ENCODE measurements around the gene CEP70. TPM values are rescaled to one million over a fixed set of nuclear protein-coding genes. Genes with fewer than 3 reads are reported as not detected.

CEP70 gene
- total and polyA plus RNA-seq, 2 of the 13 experiments (the other 11 are each of a cell fraction or from before 2014, with no cell fraction given) = 4.0 to 22.3 TPM

DNA sequence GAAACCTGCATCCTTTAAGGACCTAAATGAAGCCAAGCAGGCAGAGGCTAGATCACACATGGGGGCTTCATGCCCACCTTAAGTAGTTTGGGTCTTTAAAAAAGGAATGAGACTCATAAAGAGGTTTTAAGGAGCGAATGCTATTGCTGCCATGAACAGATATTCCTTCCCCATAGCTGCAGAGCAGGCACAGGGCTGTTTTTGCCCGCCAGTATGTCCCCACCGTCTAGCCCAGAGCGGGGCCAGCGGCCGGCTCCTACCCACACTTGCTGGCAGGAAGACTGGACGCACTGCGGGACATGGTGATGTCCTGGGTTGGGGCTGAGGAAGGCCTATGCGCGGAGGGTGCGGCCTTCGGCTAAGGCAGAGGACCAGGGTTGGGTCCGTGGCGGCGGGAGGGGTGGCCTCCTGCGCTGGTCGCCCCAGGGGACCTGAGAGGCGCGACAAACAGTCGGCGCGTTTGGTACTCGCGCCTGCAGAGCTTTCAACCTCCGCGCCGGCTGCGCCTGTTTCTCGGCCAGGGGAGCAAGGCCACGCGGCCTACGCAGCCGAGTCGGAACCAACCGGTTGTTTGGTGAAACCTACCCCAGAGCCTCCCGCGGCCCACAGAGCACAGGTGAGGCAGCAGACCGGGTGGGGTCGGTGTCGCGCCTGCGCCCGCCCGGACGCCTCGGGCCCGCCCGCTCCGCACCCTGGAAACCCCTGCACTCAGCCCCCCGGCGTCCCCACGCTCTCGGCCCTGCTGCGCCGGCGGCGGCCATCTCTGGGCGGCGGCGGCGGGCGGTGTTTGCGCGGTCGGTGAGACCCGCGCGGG lies 14.5 kb upstream of the CEP70 start, which contains the start of gene FAIM (continued):
- TF ChIP-seq, protein P1, sequence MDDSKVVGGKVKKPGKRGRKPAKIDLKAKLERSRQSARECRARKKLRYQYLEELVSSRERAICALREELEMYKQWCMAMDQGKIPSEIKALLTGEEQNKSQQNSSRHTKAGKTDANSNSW (CRISPR knock-in tag; IDR thresholded peaks at IDR 0.05; ENCODE audit: borderline replicate concordance) = no peak; the same call in 1 of the 2 replicates
- TF ChIP-seq HNF4A (CRISPR knock-in tag; IDR thresholded peaks at IDR 0.05) = no peak
- no peak for TF ChIP-seq THYN1 (CRISPR knock-in tag; IDR thresholded peaks at IDR 0.05; ENCODE audit: borderline replicate concordance, low read depth)
- no peak for TF ChIP-seq ZNF552 (CRISPR knock-in tag; IDR thresholded peaks at IDR 0.05; ENCODE audit: borderline replicate concordance)
- TF ChIP-seq ARNT2 (CRISPR knock-in tag; IDR thresholded peaks at IDR 0.05; ENCODE audit: low read depth) = peak; percentile 79
- TF ChIP-seq KLF9 (CRISPR knock-in tag; IDR thresholded peaks at IDR 0.05; ENCODE audit: low read depth) = no peak
- peak; percentile 55; the same call in 1 of the 2 replicates for TF ChIP-seq BORCS8-MEF2B (CRISPR knock-in tag; IDR thresholded peaks at IDR 0.05)
- 0 out of 2 replicates have a peak, but pooled peaks have one; percentile 77 for TF ChIP-seq ZNF124 (CRISPR knock-in tag; IDR thresholded peaks at IDR 0.05)
- no peak for TF ChIP-seq ZNF577 (CRISPR knock-in tag; IDR thresholded peaks at IDR 0.05; ENCODE audit: borderline replicate concordance, low read depth)
- TF ChIP-seq, protein P2, sequence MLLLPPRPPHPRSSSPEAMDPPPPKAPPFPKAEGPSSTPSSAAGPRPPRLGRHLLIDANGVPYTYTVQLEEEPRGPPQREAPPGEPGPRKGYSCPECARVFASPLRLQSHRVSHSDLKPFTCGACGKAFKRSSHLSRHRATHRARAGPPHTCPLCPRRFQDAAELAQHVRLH (CRISPR knock-in tag; IDR thresholded peaks at IDR 0.05; ENCODE audit: borderline replicate concordance, low read depth) = 0 out of 2 replicates have a peak, but pooled peaks have one; percentile 56
- peak; percentile 52; the same call in 1 of the 2 replicates for TF ChIP-seq KDM3A (CRISPR knock-in tag; IDR thresholded peaks at IDR 0.05; ENCODE audit: low read depth)
- peak; percentile 74; the same call in 1 of the 2 replicates for TF ChIP-seq TSC22D2 (CRISPR knock-in tag; IDR thresholded peaks at IDR 0.05; ENCODE audit: borderline replicate concordance)
- TF ChIP-seq ZNF260 (CRISPR knock-in tag; IDR thresholded peaks at IDR 0.05; ENCODE audit: borderline replicate concordance, low read depth) = no peak
- no peak for TF ChIP-seq ZNF562 (CRISPR knock-in tag; IDR thresholded peaks at IDR 0.05; ENCODE audit: borderline replicate concordance)
- TF ChIP-seq ZNF33A (CRISPR knock-in tag; IDR thresholded peaks at IDR 0.05; ENCODE audit: borderline replicate concordance) = no peak
- TF ChIP-seq, protein P3, sequence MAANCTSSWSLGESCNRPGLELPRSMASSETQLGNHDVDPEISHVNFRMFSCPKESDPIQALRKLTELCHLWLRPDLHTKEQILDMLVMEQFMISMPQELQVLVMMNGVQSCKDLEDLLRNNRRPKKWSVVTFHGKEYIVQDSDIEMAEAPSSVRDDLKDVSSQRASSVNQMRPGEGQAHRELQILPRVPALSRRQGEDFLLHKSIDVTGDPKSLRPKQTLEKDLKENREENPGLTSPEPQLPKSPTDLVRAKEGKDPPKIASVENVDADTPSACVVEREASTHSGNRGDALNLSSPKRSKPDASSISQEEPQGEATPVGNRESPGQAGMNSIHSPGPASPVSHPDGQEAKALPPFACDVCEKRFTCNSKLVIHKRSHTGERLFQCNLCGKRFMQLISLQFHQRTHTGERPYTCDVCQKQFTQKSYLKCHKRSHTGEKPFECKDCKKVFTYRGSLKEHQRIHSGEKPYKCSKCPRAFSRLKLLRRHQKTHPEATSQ (CRISPR knock-in tag; IDR thresholded peaks at IDR 0.05; ENCODE audit: borderline replicate concordance) = no peak
- TF ChIP-seq ZNF703 (CRISPR knock-in tag; IDR thresholded peaks at IDR 0.05; ENCODE audit: borderline replicate concordance) = peak; percentile 94
- TF ChIP-seq, protein P4, sequence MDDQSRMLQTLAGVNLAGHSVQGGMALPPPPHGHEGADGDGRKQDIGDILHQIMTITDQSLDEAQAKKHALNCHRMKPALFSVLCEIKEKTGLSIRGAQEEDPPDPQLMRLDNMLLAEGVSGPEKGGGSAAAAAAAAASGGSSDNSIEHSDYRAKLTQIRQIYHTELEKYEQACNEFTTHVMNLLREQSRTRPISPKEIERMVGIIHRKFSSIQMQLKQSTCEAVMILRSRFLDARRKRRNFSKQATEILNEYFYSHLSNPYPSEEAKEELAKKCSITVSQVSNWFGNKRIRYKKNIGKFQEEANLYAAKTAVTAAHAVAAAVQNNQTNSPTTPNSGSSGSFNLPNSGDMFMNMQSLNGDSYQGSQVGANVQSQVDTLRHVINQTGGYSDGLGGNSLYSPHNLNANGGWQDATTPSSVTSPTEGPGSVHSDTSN (CRISPR knock-in tag; IDR thresholded peaks at IDR 0.05; ENCODE audit: borderline replicate concordance) = peak; percentile 74; the same call in 1 of the 2 replicates
- TF ChIP-seq ZNF317 (CRISPR knock-in tag; IDR thresholded peaks at IDR 0.05) = peak; percentile 64; the same call in 1 of the 2 replicates
- no peak for TF ChIP-seq ZNF331 (CRISPR knock-in tag; IDR thresholded peaks at IDR 0.05)
- TF ChIP-seq ZNF615 (CRISPR knock-in tag; IDR thresholded peaks at IDR 0.05; ENCODE audit: borderline replicate concordance) = no peak
- TF ChIP-seq PRMT3 (CRISPR knock-in tag; IDR thresholded peaks at IDR 0.05; ENCODE audit: borderline replicate concordance, low read depth) = no peak
- no peak; the same call in 1 of the 2 replicates for TF ChIP-seq ARHGAP35 (CRISPR knock-in tag; IDR thresholded peaks at IDR 0.05; ENCODE audit: borderline replicate concordance)
- TF ChIP-seq, protein P5, sequence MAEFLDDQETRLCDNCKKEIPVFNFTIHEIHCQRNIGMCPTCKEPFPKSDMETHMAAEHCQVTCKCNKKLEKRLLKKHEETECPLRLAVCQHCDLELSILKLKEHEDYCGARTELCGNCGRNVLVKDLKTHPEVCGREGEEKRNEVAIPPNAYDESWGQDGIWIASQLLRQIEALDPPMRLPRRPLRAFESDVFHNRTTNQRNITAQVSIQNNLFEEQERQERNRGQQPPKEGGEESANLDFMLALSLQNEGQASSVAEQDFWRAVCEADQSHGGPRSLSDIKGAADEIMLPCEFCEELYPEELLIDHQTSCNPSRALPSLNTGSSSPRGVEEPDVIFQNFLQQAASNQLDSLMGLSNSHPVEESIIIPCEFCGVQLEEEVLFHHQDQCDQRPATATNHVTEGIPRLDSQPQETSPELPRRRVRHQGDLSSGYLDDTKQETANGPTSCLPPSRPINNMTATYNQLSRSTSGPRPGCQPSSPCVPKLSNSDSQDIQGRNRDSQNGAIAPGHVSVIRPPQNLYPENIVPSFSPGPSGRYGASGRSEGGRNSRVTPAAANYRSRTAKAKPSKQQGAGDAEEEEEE (CRISPR knock-in tag; IDR thresholded peaks at IDR 0.05; ENCODE audit: borderline replicate concordance) = no peak
